HG03135 (cell line): ENCODE measurements around the gene FBN2.

Source experiments
- ATAC-seq: cut with Tn5 transposase; IDR thresholded peaks from one replicate; pipeline ENCODE4 v1.9.1; 2021; ENCODE audit warnings: mild to moderate bottlenecking, moderate library complexity; ENCODE audit not compliant: unreplicated experiment

The FBN2 gene

DNA sequence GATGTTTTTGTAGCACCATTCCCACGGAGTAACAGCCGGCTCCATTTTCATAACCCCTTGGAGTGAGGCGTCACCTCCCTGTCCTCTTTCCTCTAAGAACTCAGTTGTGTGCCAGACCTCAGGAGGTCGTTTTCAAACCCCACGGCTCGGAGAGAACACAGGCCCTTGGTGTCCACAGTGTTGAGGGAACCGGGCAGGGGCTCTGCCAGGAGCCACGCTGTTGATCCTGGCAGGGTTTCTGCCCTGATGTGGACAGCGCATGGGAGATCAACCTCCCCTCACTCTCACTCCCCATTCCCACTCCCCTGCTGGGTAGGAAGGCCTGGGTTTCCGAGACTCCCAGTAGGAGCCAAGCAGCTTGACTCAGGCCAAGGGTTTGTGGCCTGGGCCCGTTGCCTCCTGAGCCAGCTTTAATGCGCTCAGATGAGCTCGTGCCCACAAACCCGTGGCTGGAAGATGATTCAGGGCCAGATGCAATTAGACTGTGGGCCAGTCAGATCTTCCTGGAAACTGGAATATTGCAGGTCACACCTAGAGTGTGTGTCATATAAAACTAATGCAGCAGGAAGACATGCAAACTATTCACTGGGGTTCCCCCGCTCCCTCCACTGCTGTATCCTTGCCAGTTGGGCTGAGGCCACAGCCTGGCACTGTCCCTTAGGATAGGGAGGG lies 321.0 kb downstream of the FBN2 start:
- no peak for ATAC-seq

DNA sequence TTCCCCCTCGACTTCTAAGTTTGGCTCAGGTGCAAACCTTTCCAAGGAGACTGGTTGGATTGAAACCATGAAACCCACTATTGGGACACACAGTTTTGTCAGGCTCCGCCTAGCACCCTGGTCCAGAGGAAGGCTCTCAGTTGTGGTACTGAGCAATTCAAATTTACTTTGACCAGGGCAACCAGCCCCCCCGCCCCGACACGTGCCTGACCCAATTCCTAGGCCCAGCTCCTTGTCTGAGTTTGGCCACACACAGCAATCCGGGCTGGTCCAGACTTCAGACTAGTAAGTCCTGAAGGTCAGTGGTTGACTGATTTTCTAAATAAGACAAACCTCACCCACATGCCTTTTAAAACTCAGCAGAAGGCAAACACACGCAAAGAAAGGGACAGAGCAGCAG lies 321.8 kb downstream of the FBN2 start:
- ATAC-seq, result no peak

- ATAC-seq, result no peak
Observed at GRCh38 chr5:128213833-128214232, 324.2 kb downstream of the FBN2 start.

DNA sequence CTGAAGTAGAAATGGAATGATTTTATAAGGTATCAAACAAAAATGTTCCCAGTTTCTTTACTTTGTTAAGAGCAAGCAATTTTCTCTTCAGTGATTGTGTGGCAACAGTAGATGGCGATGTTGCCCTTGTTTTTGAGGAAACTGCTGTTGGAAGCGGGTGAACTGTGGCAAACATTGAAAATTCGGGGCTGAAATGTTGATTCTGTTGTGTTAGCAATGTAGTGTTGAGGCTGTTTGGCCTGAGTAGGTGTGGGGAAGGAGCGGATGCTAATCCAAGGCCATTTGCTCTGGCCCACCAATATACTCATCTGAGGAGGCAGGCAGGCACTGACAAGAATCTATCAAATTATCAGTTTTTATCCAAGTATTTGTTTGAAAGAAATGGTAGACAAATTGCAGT lies 324.7 kb downstream of the FBN2 start:
- ATAC-seq, result no peak

- no peak for ATAC-seq
Observed at GRCh38 chr5:128212191-128212806, 325.7 kb downstream of the FBN2 start.

DNA sequence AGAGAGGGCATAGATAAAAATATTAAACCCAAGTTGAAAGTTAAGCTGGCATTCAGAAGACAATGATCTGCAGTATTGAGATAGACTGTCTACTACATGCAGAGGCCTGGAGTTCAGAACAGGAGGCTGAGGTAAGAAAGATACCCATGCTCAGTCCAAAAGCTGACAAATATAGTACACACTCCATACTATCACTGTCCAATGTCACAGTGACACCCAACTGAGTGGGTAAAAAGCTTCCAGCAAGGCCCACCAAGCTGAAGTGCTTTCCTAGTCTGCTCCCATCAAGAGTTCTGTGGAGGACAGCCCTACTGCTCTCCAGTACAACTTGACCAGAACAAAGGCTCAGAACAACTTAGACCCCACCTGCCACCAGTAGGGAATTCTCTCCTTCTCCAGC lies 329.6 kb downstream of the FBN2 start:
- no peak for ATAC-seq
